ENCODE measurements around the gene CXCR4.

- TF ChIP-seq, protein P1, sequence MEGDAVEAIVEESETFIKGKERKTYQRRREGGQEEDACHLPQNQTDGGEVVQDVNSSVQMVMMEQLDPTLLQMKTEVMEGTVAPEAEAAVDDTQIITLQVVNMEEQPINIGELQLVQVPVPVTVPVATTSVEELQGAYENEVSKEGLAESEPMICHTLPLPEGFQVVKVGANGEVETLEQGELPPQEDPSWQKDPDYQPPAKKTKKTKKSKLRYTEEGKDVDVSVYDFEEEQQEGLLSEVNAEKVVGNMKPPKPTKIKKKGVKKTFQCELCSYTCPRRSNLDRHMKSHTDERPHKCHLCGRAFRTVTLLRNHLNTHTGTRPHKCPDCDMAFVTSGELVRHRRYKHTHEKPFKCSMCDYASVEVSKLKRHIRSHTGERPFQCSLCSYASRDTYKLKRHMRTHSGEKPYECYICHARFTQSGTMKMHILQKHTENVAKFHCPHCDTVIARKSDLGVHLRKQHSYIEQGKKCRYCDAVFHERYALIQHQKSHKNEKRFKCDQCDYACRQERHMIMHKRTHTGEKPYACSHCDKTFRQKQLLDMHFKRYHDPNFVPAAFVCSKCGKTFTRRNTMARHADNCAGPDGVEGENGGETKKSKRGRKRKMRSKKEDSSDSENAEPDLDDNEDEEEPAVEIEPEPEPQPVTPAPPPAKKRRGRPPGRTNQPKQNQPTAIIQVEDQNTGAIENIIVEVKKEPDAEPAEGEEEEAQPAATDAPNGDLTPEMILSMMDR (IDR thresholded peaks at IDR 0.05) = no peak
- TF ChIP-seq POLR2AphosphoS5 (IDR thresholded peaks at IDR 0.05) = peak in 1 of 4 donors; percentile 7
- no peak for TF ChIP-seq POLR2A (IDR thresholded peaks at IDR 0.05)
- no peak for TF ChIP-seq EP300 (IDR thresholded peaks at IDR 0.05)
These were observed 1.0 kb downstream of the CXCR4 start for GRCh38 chr2:136116813-136117390.

All from sigmoid colon (tissue), 4 donors.